ENCODE data around the gene CDK2.

DNA sequence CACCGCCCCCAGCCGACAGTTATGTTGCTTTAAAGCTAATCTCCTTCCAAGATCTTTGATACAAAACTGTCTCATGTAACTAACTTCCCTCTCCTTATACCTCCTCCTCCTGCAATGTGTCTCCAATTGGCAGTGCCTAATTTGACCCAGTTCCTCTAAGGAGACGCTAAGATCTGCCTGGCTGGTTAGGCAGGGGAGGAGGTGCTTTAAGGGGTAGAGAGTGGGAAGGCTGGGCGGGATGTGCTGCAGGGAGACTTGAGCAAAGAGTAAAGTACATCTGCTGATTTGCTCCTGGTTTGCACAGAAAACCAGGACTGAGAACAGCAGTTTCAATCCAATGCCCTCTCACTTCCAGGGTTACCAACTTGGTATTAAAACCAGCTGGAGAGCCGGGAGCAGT is 46.9 kb downstream of the CDK2 start:
- TF ChIP-seq, protein P1, sequence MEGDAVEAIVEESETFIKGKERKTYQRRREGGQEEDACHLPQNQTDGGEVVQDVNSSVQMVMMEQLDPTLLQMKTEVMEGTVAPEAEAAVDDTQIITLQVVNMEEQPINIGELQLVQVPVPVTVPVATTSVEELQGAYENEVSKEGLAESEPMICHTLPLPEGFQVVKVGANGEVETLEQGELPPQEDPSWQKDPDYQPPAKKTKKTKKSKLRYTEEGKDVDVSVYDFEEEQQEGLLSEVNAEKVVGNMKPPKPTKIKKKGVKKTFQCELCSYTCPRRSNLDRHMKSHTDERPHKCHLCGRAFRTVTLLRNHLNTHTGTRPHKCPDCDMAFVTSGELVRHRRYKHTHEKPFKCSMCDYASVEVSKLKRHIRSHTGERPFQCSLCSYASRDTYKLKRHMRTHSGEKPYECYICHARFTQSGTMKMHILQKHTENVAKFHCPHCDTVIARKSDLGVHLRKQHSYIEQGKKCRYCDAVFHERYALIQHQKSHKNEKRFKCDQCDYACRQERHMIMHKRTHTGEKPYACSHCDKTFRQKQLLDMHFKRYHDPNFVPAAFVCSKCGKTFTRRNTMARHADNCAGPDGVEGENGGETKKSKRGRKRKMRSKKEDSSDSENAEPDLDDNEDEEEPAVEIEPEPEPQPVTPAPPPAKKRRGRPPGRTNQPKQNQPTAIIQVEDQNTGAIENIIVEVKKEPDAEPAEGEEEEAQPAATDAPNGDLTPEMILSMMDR (IDR thresholded peaks at IDR 0.05) = no peak
- no peak for TF ChIP-seq POLR2A (IDR thresholded peaks at IDR 0.05)
